ENCODE measurements around the gene XYLB. TPM values are rescaled to one million over a fixed set of nuclear protein-coding genes. Genes with fewer than 3 reads are reported as not detected.
"Not testable (repeated sequence)": the region's sequence is repeated elsewhere in the genome, so short reads cannot be mapped to it uniquely, and the experiment has no call there.

Gene XYLB
- polyA plus RNA-seq (2013, experiment 1 of 2) = 2.0 TPM
- polyA plus RNA-seq (2013, experiment 2 of 2) = 2.1 TPM

DNA sequence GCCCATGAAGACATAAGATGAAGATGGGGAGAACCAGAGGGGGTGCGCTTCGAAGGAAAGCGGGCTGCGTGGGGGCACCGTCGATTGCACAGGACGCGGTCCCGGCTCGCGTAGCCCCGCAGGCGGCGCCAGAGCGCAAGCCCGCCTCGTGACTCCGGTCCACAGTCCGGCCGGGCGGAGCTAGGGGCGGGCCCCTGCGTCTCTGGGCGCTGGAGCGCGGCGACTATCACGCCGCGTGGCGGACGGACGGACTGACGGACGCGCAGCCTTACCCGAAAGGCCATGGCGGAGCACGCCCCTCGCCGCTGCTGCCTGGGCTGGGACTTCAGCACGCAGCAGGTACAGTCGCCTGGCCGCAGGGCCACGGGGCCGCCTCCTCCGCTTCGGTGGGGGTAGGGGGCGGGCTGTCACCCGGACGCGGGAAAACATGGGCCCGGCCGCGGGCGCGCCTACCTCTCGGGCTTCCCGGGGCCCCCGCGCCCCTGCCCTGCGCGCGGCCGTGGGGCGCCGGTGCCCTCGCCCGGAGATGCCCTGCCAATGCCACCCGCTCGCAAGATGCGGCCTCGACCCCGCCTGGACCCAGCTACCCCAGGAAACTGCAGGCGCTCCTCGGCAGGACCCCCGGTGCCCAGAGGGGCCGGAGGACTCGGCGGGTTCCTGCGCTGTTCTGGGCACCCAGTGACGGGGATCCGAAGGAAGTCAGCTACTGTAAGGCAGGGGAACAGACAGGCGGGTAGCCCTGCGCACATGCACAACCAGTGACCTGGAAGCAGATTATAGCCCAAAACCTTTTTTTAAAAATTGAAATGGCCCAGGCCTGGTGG, at the start of gene XYLB:
Gene XYLB, plus strand, starts transcription at position 199 of the 824 bp plus-strand sequence. Its CDS starts 84 bp downstream, at position 283.
- Histone ChIP-seq H3K4me3 (ENCODE audit: insufficient read depth in 1 of 2, low read depth in 1 of 2, low read length in 2 of 2) (peak within 1 kb of the TSS; percentile 86 to 91), H2AFZ (ENCODE audit: low read depth, low read length) (peak within 1 kb of the TSS; percentile 94), H3K27me3 (ENCODE audit: control insufficient read depth in 1 of 2, insufficient read depth in 1 of 2, low read length in 2 of 2) (no peaks in the 10 kb centered on the region), H2BK5ac (ENCODE audit: low read depth, low read length, poor library complexity, severe bottlenecking) (no peak within 1 kb of the TSS), H3K4ac (ENCODE audit: low read depth in 1 of 2, low read length in 2 of 2) (peak within 1 kb of the TSS; percentile 54 to 91), H3K79me1 (replicated peaks; ENCODE audit: low read length, poor library complexity, severe bottlenecking) (peaks cover 4% of the 10 kb centered on the region), H2BK15ac (ENCODE audit: low read depth, poor library complexity, severe bottlenecking) (peak within 1 kb of the TSS; percentile 83), H3K23ac (ENCODE audit: low read length in 2 of 2) (no peak within 1 kb of the TSS), H2BK120ac (ENCODE audit: low read depth, low read length) (no peak within 1 kb of the TSS), H3K4me2 (ENCODE audit: low read length, poor library complexity, severe bottlenecking) (peak within 1 kb of the TSS; percentile 84), H3K36me3 (ENCODE audit: control insufficient read depth in 1 of 2, insufficient read depth in 2 of 2, low read depth in 1 of 2, low read length in 2 of 2) (peaks cover 0 to 7% of the 10 kb centered on the region in 2 experiments), H4K91ac (ENCODE audit: low read length) (peak within 1 kb of the TSS; percentile 86), H3K18ac (ENCODE audit: low read depth in 1 of 2, low read length in 2 of 2) (peak within 1 kb of the TSS; percentile 56 to 91), H3K9me3 (ENCODE audit: control insufficient read depth, low read length) (peaks cover 3% of the 10 kb centered on the region), H3K9ac (ENCODE audit: low read length) (peak within 1 kb of the TSS; percentile 85), H3K27ac (ENCODE audit: low read length, poor library complexity, severe bottlenecking) (no peak within 1 kb of the TSS), H3K4me1 (ENCODE audit: control insufficient read depth, insufficient read depth, low read depth, low read length) (peaks cover 3% of the 10 kb centered on the region), H2BK12ac (ENCODE audit: low read length in 2 of 2) (peak within 1 kb of the TSS in 1 of 2 experiments; percentile 61), H4K8ac (ENCODE audit: low read length) (peak within 1 kb of the TSS; percentile 99), H3K14ac (ENCODE audit: low read length in 2 of 2) (peak within 1 kb of the TSS; percentile 1 to 93), H2AK5ac (ENCODE audit: low read length, severe bottlenecking) (no peak within 1 kb of the TSS)
- DNase-seq = peak; percentile 84
- WGBS = 2% methylated on average over 83 of the region's 85 CpGs

DNA sequence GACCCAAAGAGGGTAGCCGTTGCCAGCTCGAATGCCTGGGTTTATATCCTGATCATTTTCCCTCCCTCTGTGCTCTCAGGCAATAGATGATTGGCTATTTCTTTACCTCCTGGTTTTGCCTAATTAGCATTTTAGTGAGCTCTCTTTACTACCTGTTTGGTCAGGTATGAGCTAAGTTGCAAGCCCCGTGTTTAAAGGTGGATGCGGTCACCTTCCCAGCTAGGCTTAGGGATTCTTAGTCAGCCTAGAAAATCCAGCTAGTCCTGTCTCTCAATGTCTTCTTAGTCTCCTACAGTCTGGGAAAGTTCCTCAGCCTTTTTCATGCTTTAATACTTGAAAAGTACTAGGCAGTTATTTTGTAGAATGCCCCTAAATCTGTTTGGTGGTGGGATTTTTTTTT, 49.5 kb upstream of the XYLB start:
- not testable (repeated sequence) for H3K79me1 ChIP-seq (replicated peaks; ENCODE audit: low read length, poor library complexity, severe bottlenecking); DNase-seq; H3K4me1 ChIP-seq (ENCODE audit: control insufficient read depth, insufficient read depth, low read depth, low read length); H3K18ac ChIP-seq (ENCODE audit: low read depth in 1 of 2, low read length in 2 of 2); H3K4ac ChIP-seq (ENCODE audit: low read depth in 1 of 2, low read length in 2 of 2); H3K4me2 ChIP-seq (ENCODE audit: low read length, poor library complexity, severe bottlenecking); H3K4me3 ChIP-seq (ENCODE audit: insufficient read depth in 1 of 2, low read depth in 1 of 2, low read length in 2 of 2); H2BK12ac ChIP-seq (ENCODE audit: low read length in 2 of 2); H2BK120ac ChIP-seq (ENCODE audit: low read depth, low read length); H3K27me3 ChIP-seq (ENCODE audit: control insufficient read depth in 1 of 2, insufficient read depth in 1 of 2, low read length in 2 of 2); H3K23ac ChIP-seq (ENCODE audit: low read length in 2 of 2); H3K36me3 ChIP-seq (ENCODE audit: control insufficient read depth in 1 of 2, insufficient read depth in 2 of 2, low read depth in 1 of 2, low read length in 2 of 2); H4K91ac ChIP-seq (ENCODE audit: low read length); H2BK5ac ChIP-seq (ENCODE audit: low read depth, low read length, poor library complexity, severe bottlenecking); H4K8ac ChIP-seq (ENCODE audit: low read length); H3K9ac ChIP-seq (ENCODE audit: low read length); H3K27ac ChIP-seq (ENCODE audit: low read length, poor library complexity, severe bottlenecking); H2BK15ac ChIP-seq (ENCODE audit: low read depth, poor library complexity, severe bottlenecking); H2AFZ ChIP-seq (ENCODE audit: low read depth, low read length); H3K14ac ChIP-seq (ENCODE audit: low read length in 2 of 2); H3K9me3 ChIP-seq (ENCODE audit: control insufficient read depth, low read length); H2AK5ac ChIP-seq (ENCODE audit: low read length, severe bottlenecking)
- 73% methylated on average over 2 of the region's 4 CpGs for WGBS

DNA sequence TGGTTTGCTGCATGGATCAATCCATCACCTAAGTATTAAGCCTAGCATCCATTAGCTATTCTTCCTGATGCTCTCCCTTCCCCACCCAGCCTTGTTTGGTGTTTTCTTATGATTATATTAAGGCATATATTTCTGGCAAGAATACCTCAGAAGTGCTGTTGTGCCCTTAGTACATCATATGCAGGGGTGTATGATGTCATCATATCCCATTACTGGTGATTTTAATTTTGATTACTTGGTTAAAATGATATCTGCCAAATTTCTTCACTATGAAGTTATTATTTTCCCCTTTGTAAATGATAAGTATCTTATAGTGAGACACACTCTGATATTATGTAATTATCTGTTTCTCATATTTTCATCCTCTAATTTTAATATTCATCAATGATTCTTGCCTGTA, 49.0 kb upstream of the XYLB start:
- Histone ChIP-seq H3K9me3 (ENCODE audit: control insufficient read depth, low read length) (no peaks in the 10 kb centered on the region), H3K4me2 (ENCODE audit: low read length, poor library complexity, severe bottlenecking) (no peak overlapping the region), H3K4me1 (ENCODE audit: control insufficient read depth, insufficient read depth, low read depth, low read length) (no peaks in the 10 kb centered on the region), H4K91ac (ENCODE audit: low read length) (no peak overlapping the region), H3K27ac (ENCODE audit: low read length, poor library complexity, severe bottlenecking) (no peak overlapping the region), H2BK5ac (ENCODE audit: low read depth, low read length, poor library complexity, severe bottlenecking) (no peak overlapping the region), H3K9ac (ENCODE audit: low read length) (no peak overlapping the region), H3K79me1 (replicated peaks; ENCODE audit: low read length, poor library complexity, severe bottlenecking) (no peaks in the 10 kb centered on the region), H3K27me3 (ENCODE audit: control insufficient read depth in 1 of 2, insufficient read depth in 1 of 2, low read length in 2 of 2) (no peaks in the 10 kb centered on the region), H3K18ac (ENCODE audit: low read depth in 1 of 2, low read length in 2 of 2) (no peak overlapping the region), H3K36me3 (ENCODE audit: control insufficient read depth in 1 of 2, insufficient read depth in 2 of 2, low read depth in 1 of 2, low read length in 2 of 2) (no peaks in the 10 kb centered on the region), H4K8ac (ENCODE audit: low read length) (no peak overlapping the region), H3K14ac (ENCODE audit: low read length in 2 of 2) (no peak overlapping the region), H2BK12ac (ENCODE audit: low read length in 2 of 2) (no peak overlapping the region), H3K23ac (ENCODE audit: low read length in 2 of 2) (no peak overlapping the region), H2AK5ac (ENCODE audit: low read length, severe bottlenecking) (no peak overlapping the region), H2BK120ac (ENCODE audit: low read depth, low read length) (no peak overlapping the region), H3K4me3 (ENCODE audit: insufficient read depth in 1 of 2, low read depth in 1 of 2, low read length in 2 of 2) (no peak overlapping the region), H2AFZ (ENCODE audit: low read depth, low read length) (no peak overlapping the region), H2BK15ac (ENCODE audit: low read depth, poor library complexity, severe bottlenecking) (no peak overlapping the region), H3K4ac (ENCODE audit: low read depth in 1 of 2, low read length in 2 of 2) (no peak overlapping the region)
- no peak for DNase-seq

DNA sequence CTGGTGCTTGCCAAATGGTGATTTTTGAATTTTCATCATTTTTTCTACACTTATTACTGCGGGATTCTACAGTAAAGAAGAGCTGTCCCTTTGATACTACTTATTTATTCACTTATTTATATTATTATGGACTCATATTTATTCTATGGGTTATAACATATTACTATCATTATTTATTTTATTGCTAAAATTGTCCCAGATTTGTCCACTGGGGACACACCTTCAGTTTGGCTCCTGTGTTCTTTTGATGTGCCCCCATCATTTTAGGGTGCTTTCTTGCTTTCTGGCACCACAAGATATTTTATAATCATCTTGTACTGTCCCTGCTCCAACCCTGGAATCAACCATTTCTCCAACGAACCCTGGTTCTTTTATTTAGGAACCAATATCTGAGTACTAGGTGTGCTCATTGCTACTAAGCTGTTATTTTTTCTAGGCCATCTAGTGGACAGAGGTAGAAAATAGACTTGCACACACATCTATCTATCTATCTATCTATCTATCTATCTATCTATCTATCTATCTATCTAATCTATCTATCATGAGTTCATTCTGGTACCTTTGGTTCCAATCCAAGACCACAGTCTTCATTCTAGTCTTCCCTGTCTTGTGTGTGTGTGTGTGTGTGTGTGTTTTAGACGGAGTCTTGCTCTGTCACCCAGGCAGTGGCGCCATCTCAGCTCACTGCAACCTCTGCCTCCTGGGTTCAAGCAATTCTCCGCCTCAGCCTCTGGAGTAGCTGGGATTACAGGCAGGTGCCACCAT, 48.5 kb upstream of the XYLB start:
- Histone ChIP-seq H4K8ac (ENCODE audit: low read length) (no peak overlapping the region), H2AFZ (ENCODE audit: low read depth, low read length) (no peak overlapping the region), H3K23ac (ENCODE audit: low read length in 2 of 2) (no peak overlapping the region), H4K91ac (ENCODE audit: low read length) (no peak overlapping the region), H3K36me3 (ENCODE audit: control insufficient read depth in 1 of 2, insufficient read depth in 2 of 2, low read depth in 1 of 2, low read length in 2 of 2) (no peaks in the 10 kb centered on the region), H3K79me1 (replicated peaks; ENCODE audit: low read length, poor library complexity, severe bottlenecking) (no peaks in the 10 kb centered on the region), H3K9ac (ENCODE audit: low read length) (no peak overlapping the region), H3K27ac (ENCODE audit: low read length, poor library complexity, severe bottlenecking) (no peak overlapping the region), H3K4me3 (ENCODE audit: insufficient read depth in 1 of 2, low read depth in 1 of 2, low read length in 2 of 2) (no peak overlapping the region), H3K27me3 (ENCODE audit: control insufficient read depth in 1 of 2, insufficient read depth in 1 of 2, low read length in 2 of 2) (no peaks in the 10 kb centered on the region), H2BK5ac (ENCODE audit: low read depth, low read length, poor library complexity, severe bottlenecking) (no peak overlapping the region), H2BK120ac (ENCODE audit: low read depth, low read length) (no peak overlapping the region), H2BK15ac (ENCODE audit: low read depth, poor library complexity, severe bottlenecking) (no peak overlapping the region), H2BK12ac (ENCODE audit: low read length in 2 of 2) (no peak overlapping the region), H3K4ac (ENCODE audit: low read depth in 1 of 2, low read length in 2 of 2) (no peak overlapping the region), H3K4me2 (ENCODE audit: low read length, poor library complexity, severe bottlenecking) (no peak overlapping the region), H3K4me1 (ENCODE audit: control insufficient read depth, insufficient read depth, low read depth, low read length) (no peaks in the 10 kb centered on the region), H3K9me3 (ENCODE audit: control insufficient read depth, low read length) (no peaks in the 10 kb centered on the region), H3K18ac (ENCODE audit: low read depth in 1 of 2, low read length in 2 of 2) (no peak overlapping the region), H2AK5ac (ENCODE audit: low read length, severe bottlenecking) (no peak overlapping the region), H3K14ac (ENCODE audit: low read length in 2 of 2) (no peak overlapping the region)
- 80% methylated on average over 3 of the region's 5 CpGs for WGBS
- DNase-seq = peak; percentile 26
